Chondrocyte (in vitro differentiated cells): Measurements from ENCODE around the gene LAMB4. TPM values are rescaled to one million over a fixed set of nuclear protein-coding genes. Genes with fewer than 3 reads are reported as not detected.

Source experiments
- DNase-seq: peaks from one replicate; pipeline ENCODE4 v3.0.0; 2021; ENCODE audit warnings: mixed read lengths, low spot score
- H3K27ac Mint-ChIP-seq: one replicate; pipeline ENCODE4 v1.8.0; 2021; ENCODE audit warnings: mild to moderate bottlenecking, moderate library complexity, mixed read lengths; ENCODE audit not compliant: unreplicated experiment
- H3K27me3 Mint-ChIP-seq: 2 replicates; pipeline ENCODE4 v1.8.0; 2021; ENCODE audit warnings: low read depth, mixed read lengths
- H3K36me3 Mint-ChIP-seq: 2 replicates; pipeline ENCODE4 v1.8.0; 2021; ENCODE audit warnings: low read depth, mixed read lengths
- H3K4me1 Mint-ChIP-seq: 2 replicates; pipeline ENCODE4 v1.8.0; 2021; ENCODE audit warnings: low read depth, mild to moderate bottlenecking, mixed read lengths
- H3K4me3 Mint-ChIP-seq: one replicate; pipeline ENCODE4 v1.8.0; 2021; ENCODE audit warnings: mild to moderate bottlenecking, moderate library complexity, mixed read lengths; ENCODE audit not compliant: unreplicated experiment
- H3K9me3 Mint-ChIP-seq: 2 replicates; pipeline ENCODE4 v1.8.0; 2021; ENCODE audit warnings: low read depth, mixed read lengths
- CTCF ChIP-seq: fragments of 200-600 bp; sonication (generic); IDR thresholded peaks from 2 replicates; pipeline ENCODE4 v1.5.0; 2021; ENCODE audit warnings: antibody characterized with exemption, mild to moderate bottlenecking, moderate library complexity
- total RNA-seq: library from RNA; stranded (reverse); gene quantifications from 3 replicates; pipeline ENCODE4 v1.2.1, GENCODE V29; 2021

Gene LAMB4
- total RNA-seq, 1 donor from 2014 or later, result not detected

DNA sequence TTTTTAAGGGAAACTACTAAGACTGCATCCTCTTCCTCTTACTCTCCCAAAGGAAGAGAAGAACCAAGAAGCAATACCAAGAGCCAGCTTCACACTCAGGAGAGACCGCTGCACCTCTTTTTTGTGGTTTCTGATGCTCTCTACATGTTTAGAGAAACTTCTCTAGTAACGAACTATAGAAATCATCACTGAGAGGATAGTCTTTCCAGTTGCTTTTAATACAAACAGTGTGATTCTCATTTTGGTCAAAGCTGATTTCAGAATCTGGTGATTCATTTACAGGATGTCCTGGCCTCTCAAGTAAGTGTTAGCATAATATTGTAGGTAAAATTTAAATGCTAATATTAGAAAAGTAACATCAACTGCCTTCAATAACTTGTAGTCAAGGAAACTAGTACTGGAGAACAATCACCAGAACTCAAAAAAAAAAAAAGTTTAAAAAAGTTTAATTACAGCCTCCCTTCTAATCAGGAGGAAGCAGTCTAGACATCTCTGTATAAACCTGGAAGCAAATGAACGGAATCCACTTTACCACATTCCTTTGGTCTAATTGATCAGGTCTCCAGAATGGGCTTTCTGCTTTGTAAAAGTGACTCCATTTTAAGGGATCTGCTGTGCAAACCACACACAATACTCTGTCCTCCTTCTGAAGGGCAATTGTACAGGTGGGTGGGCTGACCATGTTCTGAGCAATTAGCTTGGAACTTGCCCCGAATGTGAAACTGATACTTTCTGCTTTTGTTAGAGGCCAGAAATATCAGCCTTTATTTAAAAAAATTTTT lies 130.2 kb downstream of the LAMB4 start:
- H3K27me3 Mint-ChIP-seq, result no peaks in the 10 kb centered on the region
- no peak for TF ChIP-seq CTCF
- no peak for DNase-seq
- H3K27ac Mint-ChIP-seq, result peak overlapping the region; percentile 88
- no peaks in the 10 kb centered on the region for H3K9me3 Mint-ChIP-seq
- peak overlapping the region; percentile 95 for H3K4me3 Mint-ChIP-seq
- H3K36me3 Mint-ChIP-seq, result peaks cover 16% of the 10 kb centered on the region
- H3K4me1 Mint-ChIP-seq, result peaks cover 83% of the 10 kb centered on the region

GRCh38 chr7:107998660-107999480 lies 131.3 kb downstream of the LAMB4 start:
- Mint-ChIP-seq H3K27ac (peak overlapping the region; percentile 88), H3K27me3 (no peaks in the 10 kb centered on the region), H3K4me3 (peak overlapping the region; percentile 95), H3K36me3 (peaks cover 23% of the 10 kb centered on the region), H3K9me3 (no peaks in the 10 kb centered on the region), H3K4me1 (peaks cover 83% of the 10 kb centered on the region)
- no peak for DNase-seq
- TF ChIP-seq CTCF, result no peak

DNA sequence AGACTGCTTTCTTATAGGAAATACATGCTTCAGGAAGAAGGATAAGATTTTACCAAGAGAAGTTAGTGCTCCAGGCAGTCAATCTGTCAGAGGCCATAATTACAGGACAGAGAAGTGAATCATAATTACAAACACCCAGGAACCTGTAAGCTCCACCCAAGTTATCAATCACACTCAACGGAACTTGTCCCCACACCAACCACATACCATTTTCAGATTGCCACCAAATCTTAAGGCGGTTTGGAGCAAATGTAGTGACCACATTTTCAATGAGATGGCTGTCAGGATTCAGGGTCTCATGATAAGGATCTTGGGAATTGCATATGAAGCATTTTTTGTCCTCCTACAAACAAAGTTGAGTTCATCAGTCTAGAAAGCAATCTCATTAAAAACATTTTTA lies 132.0 kb downstream of the LAMB4 start:
- Mint-ChIP-seq H3K27ac (peak overlapping the region; percentile 88), H3K4me3 (peak overlapping the region; percentile 9), H3K4me1 (peaks cover 84% of the 10 kb centered on the region), H3K36me3 (peaks cover 28% of the 10 kb centered on the region), H3K9me3 (no peaks in the 10 kb centered on the region), H3K27me3 (no peaks in the 10 kb centered on the region)
- TF ChIP-seq CTCF, result no peak
- no peak for DNase-seq

GRCh38 chr7:107996072-107996882 lies 133.9 kb downstream of the LAMB4 start:
- Mint-ChIP-seq H3K4me1 (peaks cover 85% of the 10 kb centered on the region), H3K27me3 (no peaks in the 10 kb centered on the region), H3K27ac (peak overlapping the region; percentile 91), H3K4me3 (peak overlapping the region; percentile 35), H3K9me3 (no peaks in the 10 kb centered on the region), H3K36me3 (peaks cover 30% of the 10 kb centered on the region)
- TF ChIP-seq CTCF, result no peak
- DNase-seq, result no peak
